Caco-2 (cell line): ENCODE results near the gene TTC16. TPM values are rescaled to one million over a fixed set of nuclear protein-coding genes. Genes with fewer than 3 reads are reported as not detected.

ENCODE experiments used
- BruUV-seq: library from RNA; stranded (reverse); fragments of 400-500 nt; replicated peaks from 2 replicates; lab custom pipeline; 2021; lab: Mats Ljungman, UMichigan
- CTCF ChIA-PET: fragments of 300-600 bp; sonication (Branson Sonifier 250); formaldehyde crosslinking; loops from one replicate; lab custom pipeline; 2022; ENCODE audit warnings: antibody characterized with exemption; lab: Charles Lee
- POLR2A ChIA-PET: fragments of 300-600 bp; sonication (Branson Sonifier 250); formaldehyde crosslinking; loops from one replicate; lab custom pipeline; 2022; ENCODE audit warnings: antibody characterized with exemption; lab: Charles Lee
- DNase-seq, 2 experiments: peaks; one replicate each; pipeline versions ENCODE4 v3.0.0 to v3.0.0-alpha.2; 2020 to 2022
- H3K27me3 ChIP-seq: replicated peaks from 2 replicates; pipeline ENCODE4 v1.6.0; 2011; ENCODE audit warnings: low read length; ENCODE audit not compliant: control insufficient read depth, insufficient read depth
- H3K36me3 ChIP-seq: 2 replicates; pipeline ENCODE4 v1.5.1; 2011; ENCODE audit warnings: low read length; ENCODE audit not compliant: control insufficient read depth, insufficient read depth
- H3K4me1 ChIP-seq: fragments of 250-450 bp; sonication (Bioruptor Pico); 2 replicates; pipeline ENCODE4 v1.5.1; 2020; ENCODE audit warnings: mild to moderate bottlenecking
- H3K4me3 ChIP-seq: 2 replicates; pipeline ENCODE4 v1.5.1; 2011; ENCODE audit warnings: low read depth, mild to moderate bottlenecking, control low read depth, low read length
- H3K9me3 ChIP-seq: fragments of 250-450 bp; sonication (Bioruptor Pico); 2 replicates; pipeline ENCODE4 v1.5.1; 2020; ENCODE audit warnings: mild to moderate bottlenecking, moderate library complexity
- H3K27ac Mint-ChIP-seq: one replicate; pipeline ENCODE4 v1.8.0; 2022; ENCODE audit warnings: mixed read lengths; ENCODE audit not compliant: unreplicated experiment
- H3K27me3 Mint-ChIP-seq: one replicate; pipeline ENCODE4 v1.8.0; 2022; ENCODE audit warnings: mixed read lengths; ENCODE audit not compliant: insufficient read depth, unreplicated experiment
- H3K36me3 Mint-ChIP-seq: one replicate; pipeline ENCODE4 v1.8.0; 2022; ENCODE audit warnings: mild to moderate bottlenecking, mixed read lengths; ENCODE audit not compliant: insufficient read depth, unreplicated experiment
- H3K4me1 Mint-ChIP-seq: one replicate; pipeline ENCODE4 v1.8.0; 2022; ENCODE audit warnings: low read depth, mixed read lengths; ENCODE audit not compliant: unreplicated experiment
- H3K4me3 Mint-ChIP-seq: one replicate; pipeline ENCODE4 v1.8.0; 2022; ENCODE audit warnings: mild to moderate bottlenecking, moderate library complexity, mixed read lengths; ENCODE audit not compliant: unreplicated experiment
- H3K9me3 Mint-ChIP-seq: one replicate; pipeline ENCODE4 v1.8.0; 2022; ENCODE audit warnings: mixed read lengths; ENCODE audit not compliant: unreplicated experiment
- intact Hi-C: fragments of 100-400 bp; cut with micrococcal nuclease; formaldehyde crosslinking; loops from one replicate; pipeline ENCODE4 v1.10.0; 2022; ENCODE audit not compliant: unreplicated experiment
- total RNA-seq: library from RNA; stranded (reverse); gene quantifications from 2 replicates; pipeline ENCODE4 v1.2.3, GENCODE V29; 2022
- TF ChIP-seq, protein P1 (sequence below), 2 experiments: fragments of 200-600 bp in 1 of 2; IDR thresholded peaks; 1 replicate in 1 of 2; 2 replicates in 1 of 2; pipeline versions ENCODE4 v1.5.1 to v1.8.0; 2011 to 2022; ENCODE audit warnings: antibody characterized with exemption in 1 of 2, control low read depth in 1 of 2, inconsistent platforms in 1 of 2, low read depth in 1 of 2, low read length in 1 of 2, mild to moderate bottlenecking in 1 of 2, moderate library complexity in 1 of 2; ENCODE audit not compliant: insufficient read depth in 1 of 2, severe bottlenecking in 1 of 2, unreplicated experiment in 1 of 2

TTC16 gene
- total RNA-seq, 1 experiment from 2014 or later = not detected

DNA sequence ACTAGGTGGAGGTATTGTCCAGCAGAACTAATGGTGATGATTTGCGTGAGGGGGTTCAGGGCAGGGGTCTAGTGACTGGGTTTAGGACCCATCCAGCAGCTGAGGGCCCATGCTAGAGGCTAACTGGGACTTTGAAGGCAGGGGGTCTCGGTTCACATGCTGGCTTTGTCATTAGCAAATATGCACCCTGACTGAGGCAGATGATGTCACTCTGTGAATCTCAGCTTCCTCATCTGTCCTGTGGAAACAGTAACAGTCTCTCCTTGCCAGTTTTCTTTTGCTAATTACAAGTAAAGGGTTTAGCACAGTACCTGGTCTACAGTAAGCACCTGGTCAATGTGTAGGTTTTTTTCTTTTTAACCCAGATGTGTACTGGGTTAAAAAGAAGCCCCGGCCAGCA lies 57.4 kb downstream of the TTC16 start:
- Histone ChIP-seq H3K4me1 (no peaks in the 10 kb centered on the region), H3K4me3 (no peak overlapping the region), H3K27me3 (no peaks in the 10 kb centered on the region), H3K36me3 (no peaks in the 10 kb centered on the region), H3K9me3 (no peaks in the 10 kb centered on the region)
- TF ChIP-seq, protein P1, sequence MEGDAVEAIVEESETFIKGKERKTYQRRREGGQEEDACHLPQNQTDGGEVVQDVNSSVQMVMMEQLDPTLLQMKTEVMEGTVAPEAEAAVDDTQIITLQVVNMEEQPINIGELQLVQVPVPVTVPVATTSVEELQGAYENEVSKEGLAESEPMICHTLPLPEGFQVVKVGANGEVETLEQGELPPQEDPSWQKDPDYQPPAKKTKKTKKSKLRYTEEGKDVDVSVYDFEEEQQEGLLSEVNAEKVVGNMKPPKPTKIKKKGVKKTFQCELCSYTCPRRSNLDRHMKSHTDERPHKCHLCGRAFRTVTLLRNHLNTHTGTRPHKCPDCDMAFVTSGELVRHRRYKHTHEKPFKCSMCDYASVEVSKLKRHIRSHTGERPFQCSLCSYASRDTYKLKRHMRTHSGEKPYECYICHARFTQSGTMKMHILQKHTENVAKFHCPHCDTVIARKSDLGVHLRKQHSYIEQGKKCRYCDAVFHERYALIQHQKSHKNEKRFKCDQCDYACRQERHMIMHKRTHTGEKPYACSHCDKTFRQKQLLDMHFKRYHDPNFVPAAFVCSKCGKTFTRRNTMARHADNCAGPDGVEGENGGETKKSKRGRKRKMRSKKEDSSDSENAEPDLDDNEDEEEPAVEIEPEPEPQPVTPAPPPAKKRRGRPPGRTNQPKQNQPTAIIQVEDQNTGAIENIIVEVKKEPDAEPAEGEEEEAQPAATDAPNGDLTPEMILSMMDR (IDR thresholded peaks at IDR 0.05; ENCODE audit: insufficient read depth in 1 of 2, low read depth in 1 of 2, low read length in 1 of 2, severe bottlenecking in 1 of 2, unreplicated experiment in 1 of 2) = no peak
- intact Hi-C loops = no loop called here
- POLR2A ChIA-PET = no interaction called here
- Mint-ChIP-seq H3K36me3 (no peaks in the 10 kb centered on the region), H3K27ac (no peak overlapping the region), H3K27me3 (peaks cover 3% of the 10 kb centered on the region), H3K9me3 (no peaks in the 10 kb centered on the region), H3K4me1 (no peaks in the 10 kb centered on the region), H3K4me3 (no peak overlapping the region)
- CTCF ChIA-PET = no interaction called here
- no peak for DNase-seq
- BruUV-seq = no TSS peak

DNA sequence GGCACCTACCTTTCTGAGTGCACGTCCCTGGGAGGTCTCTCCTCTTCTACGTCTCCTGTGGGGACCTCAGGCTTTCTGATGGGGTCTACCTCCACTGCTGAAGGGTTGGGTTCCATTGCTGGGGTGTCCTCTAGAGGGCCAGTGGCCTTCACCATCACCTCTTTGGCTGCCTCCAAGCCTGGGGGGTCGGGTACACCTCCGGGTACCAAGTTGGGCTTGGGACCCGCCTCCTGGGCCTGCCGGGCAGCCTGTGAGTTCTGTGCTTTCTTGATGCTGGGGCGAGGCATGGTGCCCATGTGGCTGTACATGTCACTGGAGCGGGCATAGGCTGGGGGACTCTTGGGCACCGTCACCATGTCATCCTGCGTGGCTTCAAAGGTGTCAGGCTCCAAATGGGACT lies 58.1 kb downstream of the TTC16 start:
- CTCF ChIA-PET = no interaction called here
- H3K9me3 Mint-ChIP-seq = no peaks in the 10 kb centered on the region
- DNase-seq = no peak

DNA sequence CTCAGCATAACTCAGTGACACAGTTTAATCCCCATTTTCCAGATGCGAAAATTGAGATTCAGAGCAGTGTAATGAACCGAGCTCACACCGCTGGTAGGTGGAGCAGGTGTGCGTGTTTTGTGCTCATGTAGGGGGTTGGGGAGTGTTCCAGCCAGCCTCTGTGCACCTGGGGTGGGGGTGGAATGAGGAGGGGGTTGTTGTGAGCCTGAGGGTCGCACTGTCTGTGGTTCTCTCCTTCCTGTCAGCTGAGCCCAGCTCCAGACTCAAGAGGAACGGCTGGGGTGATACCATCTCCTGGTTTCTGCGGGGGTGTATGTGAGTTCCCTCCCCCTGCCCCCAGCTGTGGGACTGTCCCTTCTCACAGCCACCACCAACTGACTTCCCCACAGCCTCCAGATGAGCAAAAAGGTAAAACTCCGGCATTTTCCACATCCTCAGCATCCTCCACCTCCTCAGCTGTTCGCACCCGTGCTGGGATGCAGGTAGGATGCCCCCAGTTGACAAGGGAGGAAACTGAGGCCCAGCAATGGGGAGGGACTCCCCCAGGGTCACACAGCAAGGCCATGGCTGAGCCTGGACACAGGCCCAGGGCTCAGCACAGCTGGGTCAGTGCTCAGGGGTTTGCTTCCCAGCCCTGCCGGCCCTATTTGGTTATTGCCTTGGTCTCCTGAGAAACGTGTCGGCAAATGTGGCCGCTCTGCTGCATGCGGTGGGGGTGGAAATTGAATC lies 60.5 kb downstream of the TTC16 start:
- TF ChIP-seq, protein P1 (IDR thresholded peaks at IDR 0.05; ENCODE audit: insufficient read depth in 1 of 2, low read depth in 1 of 2, low read length in 1 of 2, severe bottlenecking in 1 of 2, unreplicated experiment in 1 of 2) = no peak
- no peaks in the 10 kb centered on the region for H3K4me1 Mint-ChIP-seq
- Histone ChIP-seq H3K9me3 (no peaks in the 10 kb centered on the region), H3K4me1 (no peaks in the 10 kb centered on the region), H3K27me3 (no peaks in the 10 kb centered on the region), H3K4me3 (no peak overlapping the region), H3K36me3 (no peaks in the 10 kb centered on the region)
- no peak overlapping the region for H3K4me3 Mint-ChIP-seq
- no TSS peak for BruUV-seq
- DNase-seq = peak in 1 of 2 experiments; percentile 45
- ChIA-PET CTCF (interaction anchor here (0.5 to 0.8 kb wide), 3 partner anchors 8 to 9 kb away, joined by 3 to 7 read pairs (median 3); partner anchors contain the start of gene CDK9), POLR2A (no interaction called here)
- H3K27me3 Mint-ChIP-seq = peaks cover 3% of the 10 kb centered on the region
- no peaks in the 10 kb centered on the region for H3K36me3 Mint-ChIP-seq
- no peaks in the 10 kb centered on the region for H3K9me3 Mint-ChIP-seq
- intact Hi-C loops = no loop called here
- H3K27ac Mint-ChIP-seq = no peak overlapping the region

More for the DNA sequence above, 58.1 kb downstream of the TTC16 start:
- Mint-ChIP-seq H3K27me3 (peaks cover 3% of the 10 kb centered on the region), H3K4me3 (no peak overlapping the region), H3K4me1 (no peaks in the 10 kb centered on the region), H3K27ac (no peak overlapping the region), H3K36me3 (no peaks in the 10 kb centered on the region)
- POLR2A ChIA-PET = no interaction called here
- no peak overlapping the region for H3K4me3 ChIP-seq
- intact Hi-C loops = no loop called here
- H3K36me3 ChIP-seq = no peaks in the 10 kb centered on the region
- TF ChIP-seq, protein P1 (IDR thresholded peaks at IDR 0.05; ENCODE audit: insufficient read depth in 1 of 2, low read depth in 1 of 2, low read length in 1 of 2, severe bottlenecking in 1 of 2, unreplicated experiment in 1 of 2) = no peak
- H3K4me1 ChIP-seq = no peaks in the 10 kb centered on the region
- no TSS peak for BruUV-seq
- no peaks in the 10 kb centered on the region for H3K27me3 ChIP-seq
- no peaks in the 10 kb centered on the region for H3K9me3 ChIP-seq
